Measurements from ENCODE around the gene MGST1. TPM values are rescaled to one million over a fixed set of nuclear protein-coding genes. Genes with fewer than 3 reads are reported as not detected.

The MGST1 gene
- total RNA-seq, result 100 to 1,000 TPM in 1 of 2 donors, 10 to 100 TPM in 1; 98.1 to 165 TPM

GRCh38 chr12:16347391-16348298 lies at the start of gene MGST1:
Gene MGST1, plus strand, starts transcription at chr12:16347645. Its CDS starts 6,608 bp downstream, at chr12:16354253.

Other genes starting within 250 kb of the MGST1 start
- gene SLC15A5, start 70.0 kb upstream of the MGST1 start, total RNA-seq, result not detected